ENCODE results near the gene CAMSAP3.

CAMSAP3 gene

GRCh38 chr19:7579182-7579581 lies 16.5 kb upstream of the CAMSAP3 start:
- no peak for DNase-seq

GRCh38 chr19:7582446-7582845 lies 13.2 kb upstream of the CAMSAP3 start:
- DNase-seq = no peak

GRCh38 chr19:7589822-7590221 lies 5.8 kb upstream of the CAMSAP3 start:
- DNase-seq = no peak

GRCh38 chr19:7590256-7590655 lies 5.4 kb upstream of the CAMSAP3 start:
- DNase-seq = no peak

GRCh38 chr19:7596211-7596937 lies 711 bp downstream of the CAMSAP3 start:
- no peak for DNase-seq

GRCh38 chr19:7597689-7598088 lies 2.0 kb downstream of the CAMSAP3 start:
- DNase-seq = no peak

GRCh38 chr19:7598180-7598579 lies 2.5 kb downstream of the CAMSAP3 start:
- no peak for DNase-seq

- no peak for DNase-seq
These were observed 5.1 kb downstream of the CAMSAP3 start for GRCh38 chr19:7600721-7601120.

GRCh38 chr19:7602240-7602934 lies 6.7 kb downstream of the CAMSAP3 start:
- DNase-seq = no peak

- no peak for DNase-seq
These were observed 7.4 kb downstream of the CAMSAP3 start for GRCh38 chr19:7602935-7603497.

GRCh38 chr19:7603919-7604318 lies 8.3 kb downstream of the CAMSAP3 start:
- no peak for DNase-seq

GRCh38 chr19:7605490-7606222 lies 10.0 kb downstream of the CAMSAP3 start:
- DNase-seq = no peak

GRCh38 chr19:7606289-7606688 lies 10.6 kb downstream of the CAMSAP3 start:
- no peak for DNase-seq

GRCh38 chr19:7607212-7607873 lies 11.7 kb downstream of the CAMSAP3 start:
- DNase-seq = no peak

GRCh38 chr19:7607874-7608560 lies 12.4 kb downstream of the CAMSAP3 start:
- DNase-seq = no peak

- no peak for DNase-seq
These were observed 15.0 kb downstream of the CAMSAP3 start for GRCh38 chr19:7610491-7611240.

GRCh38 chr19:7611541-7612279 lies 16.0 kb downstream of the CAMSAP3 start:
- no peak for DNase-seq

- DNase-seq = no peak
These were observed 16.9 kb downstream of the CAMSAP3 start for GRCh38 chr19:7612282-7613274.
